Subcutaneous abdominal adipose tissue (tissue), 5 donors: Measurements from ENCODE around the gene SCYGR4.
"Not testable (repeated sequence)": the region's sequence is repeated elsewhere in the genome, so short reads cannot be mapped to it uniquely, and the experiment has no call there.

Source experiments
- H3K27ac ChIP-seq: one replicate; pipeline ENCODE4 v1.7.0; 2013; ENCODE audit warnings: low read depth, mild to moderate bottlenecking, inconsistent platforms, low read length, moderate library complexity
- H3K27me3 ChIP-seq, 5 donors: one replicate each; pipeline ENCODE4 v1.7.0; 2013; ENCODE audit warnings: low read length in 5 of 5, inconsistent platforms in 1 of 5; ENCODE audit not compliant: control insufficient read depth in 5 of 5, insufficient read depth in 4 of 5
- H3K36me3 ChIP-seq, 5 donors: one replicate each; pipeline ENCODE4 v1.7.0; 2013; ENCODE audit warnings: low read length in 5 of 5; ENCODE audit not compliant: control insufficient read depth in 5 of 5, insufficient read depth in 5 of 5
- H3K4me1 ChIP-seq, 5 donors: one replicate each; pipeline ENCODE4 v1.7.0; 2013; ENCODE audit warnings: low read length in 5 of 5, mild to moderate bottlenecking in 3 of 5, moderate library complexity in 1 of 5; ENCODE audit not compliant: control insufficient read depth in 5 of 5, insufficient read depth in 5 of 5
- H3K4me3 ChIP-seq, 5 donors: one replicate each; pipeline ENCODE4 v1.7.0; 2013; ENCODE audit warnings: low read length in 5 of 5, low read depth in 1 of 5
- H3K9ac ChIP-seq, 5 donors: one replicate each; pipeline ENCODE4 v1.7.0; 2013; ENCODE audit warnings: low read length in 5 of 5, mild to moderate bottlenecking in 4 of 5, moderate library complexity in 3 of 5
- H3K9me3 ChIP-seq, 5 donors: one replicate each; pipeline ENCODE4 v1.7.0; 2013; ENCODE audit warnings: low read length in 5 of 5; ENCODE audit not compliant: control insufficient read depth in 5 of 5
- donor health status: healthy.
- donor health status: healthy.
- donor health status: healthy.
- donor health status: healthy.
- donor health status: healthy.

The SCYGR4 gene

GRCh38 chr2:227595797-227596196 lies 21.5 kb upstream of the SCYGR4 start:
- H3K4me3 ChIP-seq: no peak overlapping the region
- H3K36me3 ChIP-seq: no peaks in the 10 kb centered on the region
- peaks cover 0 to 5% (median 0%) of the 10 kb centered on the region in 5 donors for H3K4me1 ChIP-seq
- H3K9ac ChIP-seq: no peak overlapping the region
- H3K27ac ChIP-seq: no peak overlapping the region
- H3K27me3 ChIP-seq: no peaks in the 10 kb centered on the region
- no peaks in the 10 kb centered on the region for H3K9me3 ChIP-seq

- Histone ChIP-seq H3K9ac (no peak overlapping the region), H3K36me3 (no peaks in the 10 kb centered on the region), H3K4me1 (peaks cover 0 to 5% (median 0%) of the 10 kb centered on the region in 5 donors), H3K27ac (no peak overlapping the region), H3K9me3 (no peaks in the 10 kb centered on the region), H3K4me3 (no peak overlapping the region), H3K27me3 (no peaks in the 10 kb centered on the region)
These were observed 20.3 kb upstream of the SCYGR4 start for GRCh38 chr2:227597036-227597435.

- H3K4me1 ChIP-seq: peaks cover 0 to 5% (median 0%) of the 10 kb centered on the region in 5 donors
- H3K9ac ChIP-seq: no peak overlapping the region
- no peak overlapping the region for H3K4me3 ChIP-seq
- no peak overlapping the region for H3K27ac ChIP-seq
- no peaks in the 10 kb centered on the region for H3K36me3 ChIP-seq
- H3K9me3 ChIP-seq: no peaks in the 10 kb centered on the region
- no peaks in the 10 kb centered on the region for H3K27me3 ChIP-seq
These were observed 19.3 kb upstream of the SCYGR4 start for GRCh38 chr2:227597998-227598397.

GRCh38 chr2:227598835-227599503 lies 18.3 kb upstream of the SCYGR4 start, which contains the start of gene SCYGR2:
Gene SCYGR2, plus strand, starts transcription at chr2:227598893. Its CDS starts 0 bp downstream, at chr2:227598893.
- not testable (repeated sequence) for H3K4me3 ChIP-seq, H3K9ac ChIP-seq, H3K4me1 ChIP-seq, H3K9me3 ChIP-seq, H3K27ac ChIP-seq, H3K36me3 ChIP-seq, H3K27me3 ChIP-seq

GRCh38 chr2:227602358-227602757 lies 14.9 kb upstream of the SCYGR4 start:
- Histone ChIP-seq H3K4me1 (peaks cover 0 to 12% (median 4%) of the 10 kb centered on the region in 5 donors), H3K9me3 (no peaks in the 10 kb centered on the region), H3K27me3 (no peaks in the 10 kb centered on the region), H3K9ac (no peak overlapping the region), H3K36me3 (no peaks in the 10 kb centered on the region), H3K27ac (no peak overlapping the region), H3K4me3 (no peak overlapping the region)

GRCh38 chr2:227606476-227606875 lies 10.8 kb upstream of the SCYGR4 start:
- Histone ChIP-seq H3K27me3 (no peaks in the 10 kb centered on the region), H3K27ac (peak overlapping the region; percentile 32), H3K9me3 (no peaks in the 10 kb centered on the region), H3K9ac (peak overlapping the region in 1 of 5 donors; percentile 63), H3K36me3 (no peaks in the 10 kb centered on the region), H3K4me3 (no peak overlapping the region), H3K4me1 (peaks cover 2 to 20% (median 9%) of the 10 kb centered on the region in 5 donors)

GRCh38 chr2:227607941-227608340 lies 9.4 kb upstream of the SCYGR4 start:
- Histone ChIP-seq H3K36me3 (no peaks in the 10 kb centered on the region), H3K9me3 (no peaks in the 10 kb centered on the region), H3K9ac (no peak overlapping the region), H3K4me3 (no peak overlapping the region), H3K27ac (no peak overlapping the region), H3K27me3 (no peaks in the 10 kb centered on the region), H3K4me1 (peaks cover 2 to 20% (median 9%) of the 10 kb centered on the region in 5 donors)

- no peak overlapping the region for H3K9ac ChIP-seq
- H3K4me3 ChIP-seq: no peak overlapping the region
- no peaks in the 10 kb centered on the region for H3K9me3 ChIP-seq
- H3K27ac ChIP-seq: no peak overlapping the region
- peaks cover 2 to 20% (median 9%) of the 10 kb centered on the region in 5 donors for H3K4me1 ChIP-seq
- H3K36me3 ChIP-seq: no peaks in the 10 kb centered on the region
- no peaks in the 10 kb centered on the region for H3K27me3 ChIP-seq
These were observed 8.5 kb upstream of the SCYGR4 start for GRCh38 chr2:227608561-227609338.

- no peak overlapping the region for H3K9ac ChIP-seq
- H3K4me1 ChIP-seq: peaks cover 2 to 20% (median 9%) of the 10 kb centered on the region in 5 donors
- no peaks in the 10 kb centered on the region for H3K27me3 ChIP-seq
- no peaks in the 10 kb centered on the region for H3K36me3 ChIP-seq
- H3K4me3 ChIP-seq: no peak overlapping the region
- no peaks in the 10 kb centered on the region for H3K9me3 ChIP-seq
- no peak overlapping the region for H3K27ac ChIP-seq
These were observed 7.2 kb upstream of the SCYGR4 start for GRCh38 chr2:227610123-227610522.

GRCh38 chr2:227612546-227613271 lies 4.6 kb upstream of the SCYGR4 start:
- H3K27me3 ChIP-seq: no peaks in the 10 kb centered on the region
- no peak overlapping the region for H3K4me3 ChIP-seq
- H3K9ac ChIP-seq: no peak overlapping the region
- no peak overlapping the region for H3K27ac ChIP-seq
- H3K36me3 ChIP-seq: no peaks in the 10 kb centered on the region
- H3K4me1 ChIP-seq: peaks cover 0 to 20% (median 8%) of the 10 kb centered on the region in 5 donors
- H3K9me3 ChIP-seq: no peaks in the 10 kb centered on the region
